ENCODE data around the gene MYL3.

The MYL3 gene

GRCh38 chr3:46866720-46867549 is 3.7 kb upstream of the MYL3 start:
- Mint-ChIP-seq H3K36me3 (no peaks in the 10 kb centered on the region), H3K27me3 (peaks cover 2% of the 10 kb centered on the region), H3K27ac (no peak overlapping the region), H3K9me3 (ENCODE audit: low read depth) (no peaks in the 10 kb centered on the region), H3K4me1 (ENCODE audit: low read depth) (no peaks in the 10 kb centered on the region), H3K4me3 (no peak overlapping the region)

- H3K9me3 Mint-ChIP-seq (ENCODE audit: low read depth), result no peaks in the 10 kb centered on the region
- H3K4me1 Mint-ChIP-seq (ENCODE audit: low read depth), result no peaks in the 10 kb centered on the region
- no peak overlapping the region for H3K27ac Mint-ChIP-seq
- H3K4me3 Mint-ChIP-seq, result no peak overlapping the region
- no peaks in the 10 kb centered on the region for H3K36me3 Mint-ChIP-seq
- peaks cover 2% of the 10 kb centered on the region for H3K27me3 Mint-ChIP-seq
Observed at GRCh38 chr3:46866032-46866595, 2.9 kb upstream of the MYL3 start.

- no peaks in the 10 kb centered on the region for H3K27me3 Mint-ChIP-seq
- no peaks in the 10 kb centered on the region for H3K9me3 Mint-ChIP-seq (ENCODE audit: low read depth)
- H3K4me1 Mint-ChIP-seq (ENCODE audit: low read depth), result no peaks in the 10 kb centered on the region
- no peak overlapping the region for H3K4me3 Mint-ChIP-seq
- H3K36me3 Mint-ChIP-seq, result no peaks in the 10 kb centered on the region
- H3K27ac Mint-ChIP-seq, result no peak overlapping the region
Observed at GRCh38 chr3:46865546-46865945, 2.3 kb upstream of the MYL3 start.

GRCh38 chr3:46865031-46865507 is 1.8 kb upstream of the MYL3 start:
- Mint-ChIP-seq H3K27me3 (no peaks in the 10 kb centered on the region), H3K4me3 (no peak overlapping the region), H3K9me3 (ENCODE audit: low read depth) (no peaks in the 10 kb centered on the region), H3K4me1 (ENCODE audit: low read depth) (no peaks in the 10 kb centered on the region), H3K36me3 (no peaks in the 10 kb centered on the region), H3K27ac (no peak overlapping the region)

- Mint-ChIP-seq H3K9me3 (ENCODE audit: low read depth) (no peaks in the 10 kb centered on the region), H3K36me3 (no peaks in the 10 kb centered on the region), H3K4me1 (ENCODE audit: low read depth) (no peaks in the 10 kb centered on the region), H3K27ac (no peak overlapping the region), H3K4me3 (no peak overlapping the region), H3K27me3 (no peaks in the 10 kb centered on the region)
Observed at GRCh38 chr3:46864061-46864881, 1.0 kb upstream of the MYL3 start.

- H3K27me3 Mint-ChIP-seq, result no peaks in the 10 kb centered on the region
- H3K4me3 Mint-ChIP-seq, result no peak overlapping the region
- H3K36me3 Mint-ChIP-seq, result no peaks in the 10 kb centered on the region
- no peaks in the 10 kb centered on the region for H3K9me3 Mint-ChIP-seq (ENCODE audit: low read depth)
- no peak overlapping the region for H3K27ac Mint-ChIP-seq
- H3K4me1 Mint-ChIP-seq (ENCODE audit: low read depth), result no peaks in the 10 kb centered on the region
Observed at GRCh38 chr3:46862369-46863025, 747 bp downstream of the MYL3 start.

- Mint-ChIP-seq H3K27ac (no peak overlapping the region), H3K4me1 (ENCODE audit: low read depth) (no peaks in the 10 kb centered on the region), H3K27me3 (no peaks in the 10 kb centered on the region), H3K4me3 (no peak overlapping the region), H3K9me3 (ENCODE audit: low read depth) (no peaks in the 10 kb centered on the region), H3K36me3 (no peaks in the 10 kb centered on the region)
Observed at GRCh38 chr3:46861605-46862368, 1.5 kb downstream of the MYL3 start.

GRCh38 chr3:46860810-46861604 is 2.2 kb downstream of the MYL3 start:
- Mint-ChIP-seq H3K9me3 (ENCODE audit: low read depth) (no peaks in the 10 kb centered on the region), H3K36me3 (no peaks in the 10 kb centered on the region), H3K4me3 (no peak overlapping the region), H3K4me1 (ENCODE audit: low read depth) (no peaks in the 10 kb centered on the region), H3K27me3 (no peaks in the 10 kb centered on the region), H3K27ac (no peak overlapping the region)

GRCh38 chr3:46860017-46860809 is 3.0 kb downstream of the MYL3 start:
- no peaks in the 10 kb centered on the region for H3K4me1 Mint-ChIP-seq (ENCODE audit: low read depth)
- H3K27ac Mint-ChIP-seq, result no peak overlapping the region

GRCh38 chr3:46859001-46859710 is 4.1 kb downstream of the MYL3 start:
- no peak overlapping the region for H3K4me3 Mint-ChIP-seq
- no peaks in the 10 kb centered on the region for H3K36me3 Mint-ChIP-seq
- H3K4me1 Mint-ChIP-seq (ENCODE audit: low read depth), result no peaks in the 10 kb centered on the region

More at GRCh38 chr3:46860017-46860809, 3.0 kb downstream of the MYL3 start:
- Mint-ChIP-seq H3K36me3 (no peaks in the 10 kb centered on the region), H3K9me3 (ENCODE audit: low read depth) (no peaks in the 10 kb centered on the region), H3K4me3 (no peak overlapping the region), H3K27me3 (no peaks in the 10 kb centered on the region)

GRCh38 chr3:46858456-46858855 is 4.8 kb downstream of the MYL3 start:
- Mint-ChIP-seq H3K9me3 (ENCODE audit: low read depth) (no peaks in the 10 kb centered on the region), H3K4me3 (no peak overlapping the region), H3K4me1 (ENCODE audit: low read depth) (no peaks in the 10 kb centered on the region), H3K36me3 (no peaks in the 10 kb centered on the region), H3K27ac (no peak overlapping the region), H3K27me3 (no peaks in the 10 kb centered on the region)

More at GRCh38 chr3:46859001-46859710, 4.1 kb downstream of the MYL3 start:
- no peaks in the 10 kb centered on the region for H3K27me3 Mint-ChIP-seq
- no peaks in the 10 kb centered on the region for H3K9me3 Mint-ChIP-seq (ENCODE audit: low read depth)
- no peak overlapping the region for H3K27ac Mint-ChIP-seq

GRCh38 chr3:46857485-46858341 is 5.5 kb downstream of the MYL3 start:
- H3K27me3 Mint-ChIP-seq, result no peaks in the 10 kb centered on the region
- H3K4me3 Mint-ChIP-seq, result no peak overlapping the region
- no peak overlapping the region for H3K27ac Mint-ChIP-seq
- H3K36me3 Mint-ChIP-seq, result no peaks in the 10 kb centered on the region
- no peaks in the 10 kb centered on the region for H3K4me1 Mint-ChIP-seq (ENCODE audit: low read depth)
- H3K9me3 Mint-ChIP-seq (ENCODE audit: low read depth), result no peaks in the 10 kb centered on the region
